NCI-H748 treated with DMSO at 0.1 percent for 48 hours (cell line): ENCODE results near the gene ZFYVE16.
"Not testable (repeated sequence)": the region's sequence is repeated elsewhere in the genome, so short reads cannot be mapped to it uniquely, and the experiment has no call there.

ENCODE experiments used
- DNase-seq: peaks from one replicate; lab custom pipeline; 2025; lab: John Stamatoyannopoulos, UW

The ZFYVE16 gene

GRCh38 chr5:80407735-80408483 is at the start of gene ZFYVE16:
Gene ZFYVE16 (plus strand): TSS chr5:80408064. CDS start chr5:80434148, 26,084 bp downstream.
- peak; percentile 95 for DNase-seq

- no peak for DNase-seq
These were observed 46.9 kb upstream of the ZFYVE16 start for GRCh38 chr5:80360914-80361444.

- no peak for DNase-seq
These were observed 43.0 kb upstream of the ZFYVE16 start for GRCh38 chr5:80364892-80365291.

GRCh38 chr5:80368661-80369480 is 39.0 kb upstream of the ZFYVE16 start:
- peak; percentile 84 for DNase-seq

GRCh38 chr5:80369521-80369920 is 38.3 kb upstream of the ZFYVE16 start:
- DNase-seq = peak; percentile 84

- DNase-seq = no peak
These were observed 37.5 kb upstream of the ZFYVE16 start for GRCh38 chr5:80370390-80370789.

- no peak for DNase-seq
These were observed 35.1 kb upstream of the ZFYVE16 start for GRCh38 chr5:80372780-80373179.

- no peak for DNase-seq
These were observed 33.7 kb upstream of the ZFYVE16 start for GRCh38 chr5:80374188-80374587.

- no peak for DNase-seq
These were observed 31.3 kb upstream of the ZFYVE16 start for GRCh38 chr5:80376557-80376956.

GRCh38 chr5:80382488-80382887 is 25.4 kb upstream of the ZFYVE16 start:
- DNase-seq = no peak

GRCh38 chr5:80387063-80387768 is 20.6 kb upstream of the ZFYVE16 start:
- DNase-seq = no peak

GRCh38 chr5:80389580-80389979 is 18.3 kb upstream of the ZFYVE16 start:
- DNase-seq = no peak

GRCh38 chr5:80390413-80390812 is 17.5 kb upstream of the ZFYVE16 start:
- DNase-seq = not testable (repeated sequence)

GRCh38 chr5:80391267-80391666 is 16.6 kb upstream of the ZFYVE16 start:
- DNase-seq = not testable (repeated sequence)

GRCh38 chr5:80399526-80400239 is 8.2 kb upstream of the ZFYVE16 start:
- no peak for DNase-seq

- DNase-seq = not testable (repeated sequence)
These were observed 7.5 kb upstream of the ZFYVE16 start for GRCh38 chr5:80400368-80400767.

GRCh38 chr5:80403782-80404181 is 4.1 kb upstream of the ZFYVE16 start:
- DNase-seq = no peak

GRCh38 chr5:80406980-80407734 is 707 bp upstream of the ZFYVE16 start:
- DNase-seq = no peak

- DNase-seq = peak; percentile 65
These were observed 861 bp downstream of the ZFYVE16 start for GRCh38 chr5:80408484-80409366.
